HPDE6-E6E7 (cell line): ENCODE data around the gene PPP4R1.
"Not testable (repeated sequence)": the region's sequence is repeated elsewhere in the genome, so short reads cannot be mapped to it uniquely, and the experiment has no call there.

Experiments used
- DNase-seq: peaks from one replicate; pipeline ENCODE4 v3.0.0; 2011; ENCODE audit warnings: missing footprints; ENCODE audit errors: extremely low spot score

PPP4R1 gene, protein sequence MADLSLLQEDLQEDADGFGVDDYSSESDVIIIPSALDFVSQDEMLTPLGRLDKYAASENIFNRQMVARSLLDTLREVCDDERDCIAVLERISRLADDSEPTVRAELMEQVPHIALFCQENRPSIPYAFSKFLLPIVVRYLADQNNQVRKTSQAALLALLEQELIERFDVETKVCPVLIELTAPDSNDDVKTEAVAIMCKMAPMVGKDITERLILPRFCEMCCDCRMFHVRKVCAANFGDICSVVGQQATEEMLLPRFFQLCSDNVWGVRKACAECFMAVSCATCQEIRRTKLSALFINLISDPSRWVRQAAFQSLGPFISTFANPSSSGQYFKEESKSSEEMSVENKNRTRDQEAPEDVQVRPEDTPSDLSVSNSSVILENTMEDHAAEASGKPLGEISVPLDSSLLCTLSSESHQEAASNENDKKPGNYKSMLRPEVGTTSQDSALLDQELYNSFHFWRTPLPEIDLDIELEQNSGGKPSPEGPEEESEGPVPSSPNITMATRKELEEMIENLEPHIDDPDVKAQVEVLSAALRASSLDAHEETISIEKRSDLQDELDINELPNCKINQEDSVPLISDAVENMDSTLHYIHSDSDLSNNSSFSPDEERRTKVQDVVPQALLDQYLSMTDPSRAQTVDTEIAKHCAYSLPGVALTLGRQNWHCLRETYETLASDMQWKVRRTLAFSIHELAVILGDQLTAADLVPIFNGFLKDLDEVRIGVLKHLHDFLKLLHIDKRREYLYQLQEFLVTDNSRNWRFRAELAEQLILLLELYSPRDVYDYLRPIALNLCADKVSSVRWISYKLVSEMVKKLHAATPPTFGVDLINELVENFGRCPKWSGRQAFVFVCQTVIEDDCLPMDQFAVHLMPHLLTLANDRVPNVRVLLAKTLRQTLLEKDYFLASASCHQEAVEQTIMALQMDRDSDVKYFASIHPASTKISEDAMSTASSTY

DNA sequence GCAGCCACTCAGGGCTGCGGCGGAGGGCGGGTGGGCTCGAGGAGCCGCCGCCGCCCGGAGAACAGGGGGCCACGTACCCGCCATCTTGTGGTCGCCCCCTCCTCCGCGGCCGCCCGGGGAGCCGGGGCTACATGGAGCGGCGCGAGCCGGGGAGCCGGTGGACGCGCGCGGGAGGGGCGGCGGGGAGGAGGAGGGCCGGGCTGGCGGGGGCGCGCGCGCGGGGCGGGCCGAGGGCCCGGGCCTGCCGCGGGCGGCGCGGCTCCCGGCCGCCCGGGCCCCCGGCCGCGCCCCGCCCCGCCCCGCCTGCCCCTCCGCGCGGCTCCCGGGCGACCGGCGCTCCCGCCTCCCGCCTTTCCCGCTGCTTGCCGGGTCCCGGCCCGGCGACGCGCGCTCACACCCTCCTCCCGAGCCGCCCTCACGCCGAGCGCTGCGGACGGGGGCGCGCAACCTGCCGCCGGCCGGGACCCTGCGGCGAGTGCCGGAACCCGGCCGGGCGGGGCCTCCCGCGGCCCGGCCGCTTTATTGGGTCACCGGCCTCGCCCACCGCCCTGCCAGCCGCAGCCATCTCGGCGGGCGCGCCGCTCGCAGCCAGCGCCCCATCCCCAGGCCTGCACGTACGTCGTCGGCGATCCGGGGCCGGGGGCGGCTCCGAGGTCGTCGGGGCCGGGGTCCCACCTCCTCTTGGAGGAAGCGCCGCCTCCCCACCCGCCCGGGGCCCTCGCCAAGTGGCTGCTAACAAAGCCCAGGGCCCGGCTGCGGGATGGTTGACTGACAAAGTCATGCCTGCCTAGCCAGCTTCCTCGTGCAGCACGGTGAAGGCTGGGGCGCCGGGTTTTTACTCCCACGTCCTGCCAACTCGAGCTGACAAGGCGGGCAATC is at the start of gene PPP4R1:
PPP4R1 (minus strand) TSS at position 159 of the 879 bp plus-strand sequence; CDS start at position 84, 75 bp downstream.
- DNase-seq = peak; percentile 52

DNA sequence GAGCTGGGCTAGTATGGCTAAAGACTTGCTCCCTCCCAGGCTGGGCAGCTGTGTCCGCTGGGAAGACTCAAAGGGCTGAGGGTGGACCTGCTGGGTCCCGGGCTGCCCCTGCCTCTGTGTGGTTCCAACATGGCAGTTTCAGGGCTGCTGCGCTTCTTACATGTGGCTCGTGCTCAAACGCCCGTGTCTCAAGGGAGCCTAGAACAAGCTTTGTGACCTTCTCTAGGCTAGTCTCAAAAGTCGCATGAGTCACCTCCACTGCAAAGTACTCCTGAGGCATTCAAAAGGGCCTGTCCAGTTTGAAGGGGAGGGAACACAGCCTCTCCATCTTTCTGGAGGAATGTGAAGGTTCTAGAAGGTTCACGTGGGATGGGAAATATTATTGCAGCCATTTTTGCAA is 49.0 kb upstream of the PPP4R1 start:
- DNase-seq = no peak

DNA sequence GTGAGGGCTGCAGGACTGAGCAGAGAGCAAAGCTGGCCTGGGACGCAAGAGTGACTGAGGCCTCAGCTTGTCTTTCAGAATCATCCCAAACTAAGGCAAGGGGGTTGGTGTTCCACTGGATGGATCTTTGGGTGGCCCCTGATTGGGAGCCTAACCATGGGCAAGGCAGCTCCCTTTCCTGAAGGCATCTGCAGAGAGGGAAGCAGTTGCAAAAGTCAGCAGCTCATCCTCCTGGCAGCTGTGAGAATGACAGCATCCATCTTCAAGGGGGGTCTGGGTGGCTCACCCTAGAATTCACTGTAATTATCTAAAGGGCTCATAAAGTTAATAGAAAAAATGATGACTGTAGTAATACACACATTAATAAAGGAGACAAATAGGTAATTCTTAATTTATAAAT is 47.2 kb upstream of the PPP4R1 start:
- no peak for DNase-seq

DNA sequence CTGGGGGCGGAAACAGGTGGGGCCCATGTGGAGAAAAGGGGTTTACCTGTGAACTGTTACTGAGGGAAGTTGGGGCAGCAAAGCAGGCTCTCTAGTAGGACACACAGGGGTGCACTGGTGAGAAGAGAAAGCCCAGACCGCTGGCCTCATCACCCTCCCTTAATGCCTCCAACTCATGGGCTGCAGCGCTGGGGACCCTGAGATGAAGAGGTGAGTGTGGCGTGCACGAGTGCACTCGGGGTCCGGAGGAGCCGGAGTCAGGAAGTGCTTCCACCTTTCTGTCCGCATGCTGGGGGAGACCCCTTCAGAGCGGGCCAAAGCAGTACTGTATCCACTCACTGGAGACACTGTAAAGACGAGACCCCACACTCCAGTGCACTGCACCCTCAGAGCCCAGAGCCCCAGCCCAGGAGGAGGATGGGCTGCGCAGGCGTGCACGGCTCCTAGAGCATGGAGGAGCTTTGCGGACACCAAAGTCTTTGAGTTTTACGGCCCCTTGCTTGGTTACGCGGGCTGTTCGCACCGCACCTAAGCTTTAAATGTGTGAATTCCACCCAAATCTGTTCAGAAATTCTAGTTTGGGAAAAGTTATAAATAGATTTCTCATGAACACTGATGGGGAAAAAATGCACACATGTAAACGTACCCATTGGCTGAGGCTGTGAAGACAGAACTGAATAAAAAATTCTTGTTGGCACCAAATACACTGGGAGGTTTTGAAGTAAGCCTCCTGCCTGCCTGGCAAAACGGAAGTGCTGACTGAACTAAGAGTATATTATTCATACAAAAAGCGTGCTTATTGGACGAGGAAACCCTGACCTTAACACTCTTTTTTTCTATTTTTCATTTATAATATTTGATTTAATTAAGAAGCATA is 45.4 kb upstream of the PPP4R1 start:
- DNase-seq = no peak

DNA sequence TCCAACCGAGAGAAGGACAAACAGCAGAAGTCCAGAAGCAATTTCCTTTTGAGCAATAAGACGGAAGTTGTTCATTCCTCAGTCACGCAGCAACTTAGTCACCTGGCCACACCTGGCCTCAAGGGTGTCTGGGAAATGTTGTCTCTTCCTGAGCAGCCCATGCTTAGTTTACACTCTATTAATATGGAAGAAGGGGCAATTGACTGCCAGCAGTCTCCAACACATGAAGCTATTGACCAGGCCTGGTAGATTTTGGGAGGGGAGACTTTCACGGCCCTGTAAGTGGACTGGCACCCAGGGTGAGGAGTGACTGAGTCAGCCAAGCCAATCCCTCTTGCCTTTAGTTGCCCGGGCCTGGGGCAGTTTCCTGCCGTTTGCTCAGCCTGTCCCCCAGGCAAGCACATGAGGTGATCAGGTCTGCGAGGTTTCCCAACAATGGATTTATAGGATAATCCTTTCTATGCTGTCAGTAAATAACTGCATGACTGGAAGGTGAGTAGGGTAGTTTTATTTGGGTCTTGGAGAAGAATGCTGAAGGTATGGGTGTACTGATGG is 43.8 kb upstream of the PPP4R1 start:
- peak; percentile 89 for DNase-seq

DNA sequence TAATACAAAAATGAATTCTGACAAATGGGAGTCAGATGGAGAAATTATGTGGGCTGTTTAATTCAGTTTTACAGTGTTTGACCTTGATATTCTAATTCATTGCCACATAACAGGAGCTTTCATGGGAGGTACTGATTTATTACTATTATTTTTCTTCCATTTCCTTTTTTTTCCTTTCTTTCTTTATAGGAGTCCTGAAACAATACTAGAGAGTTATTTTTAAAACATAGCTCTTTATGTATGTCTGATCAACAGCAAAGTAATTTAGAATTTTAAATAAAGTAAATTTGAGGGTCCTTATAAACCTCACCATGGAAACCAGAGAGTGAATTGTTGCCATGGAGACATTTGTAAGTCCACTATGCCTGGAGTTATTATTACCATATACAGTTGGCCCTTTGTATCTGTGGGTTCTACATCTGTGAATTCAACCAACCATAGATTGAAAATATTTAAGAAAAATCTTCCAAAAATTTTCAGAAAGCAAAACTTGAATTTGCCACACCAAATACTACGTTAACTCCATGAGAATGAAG is 40.9 kb upstream of the PPP4R1 start:
- no peak for DNase-seq

DNA sequence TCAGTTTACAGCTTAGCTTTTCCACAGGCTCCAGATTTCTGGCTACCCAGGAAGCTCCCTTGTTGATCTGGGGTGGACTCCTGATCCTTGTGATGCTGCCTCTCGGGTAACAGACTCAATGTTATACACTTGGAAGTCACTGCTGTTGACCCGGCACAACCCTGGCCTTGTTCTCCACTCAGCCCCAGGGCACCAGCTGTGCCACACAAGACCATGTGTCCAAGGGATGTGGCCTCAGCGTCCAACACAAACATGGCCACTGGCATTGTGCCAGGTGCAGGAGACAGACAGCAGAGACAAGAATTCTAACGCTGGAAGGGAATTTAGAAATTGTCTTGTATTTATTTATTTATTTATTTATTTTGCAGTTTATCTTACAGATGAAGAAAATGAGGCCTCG is 39.0 kb upstream of the PPP4R1 start:
- DNase-seq = no peak

DNA sequence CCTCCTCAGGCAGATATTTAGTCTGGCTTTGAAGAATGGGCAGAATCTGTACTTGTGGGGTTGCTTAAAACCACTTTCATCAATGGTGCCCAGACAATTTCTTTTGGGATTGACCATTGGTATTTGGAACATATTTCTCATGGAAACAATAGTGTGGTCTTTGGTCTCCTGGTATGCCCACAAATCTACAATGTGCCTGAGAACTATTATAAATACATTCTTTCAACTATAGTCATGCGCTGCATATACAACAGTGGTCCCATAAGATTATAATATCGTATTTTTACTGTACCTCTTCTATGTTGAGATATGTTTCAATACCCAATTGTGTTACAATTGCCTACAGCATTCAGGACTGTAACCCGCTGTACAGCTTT is 34.8 kb upstream of the PPP4R1 start:
- no peak for DNase-seq

DNA sequence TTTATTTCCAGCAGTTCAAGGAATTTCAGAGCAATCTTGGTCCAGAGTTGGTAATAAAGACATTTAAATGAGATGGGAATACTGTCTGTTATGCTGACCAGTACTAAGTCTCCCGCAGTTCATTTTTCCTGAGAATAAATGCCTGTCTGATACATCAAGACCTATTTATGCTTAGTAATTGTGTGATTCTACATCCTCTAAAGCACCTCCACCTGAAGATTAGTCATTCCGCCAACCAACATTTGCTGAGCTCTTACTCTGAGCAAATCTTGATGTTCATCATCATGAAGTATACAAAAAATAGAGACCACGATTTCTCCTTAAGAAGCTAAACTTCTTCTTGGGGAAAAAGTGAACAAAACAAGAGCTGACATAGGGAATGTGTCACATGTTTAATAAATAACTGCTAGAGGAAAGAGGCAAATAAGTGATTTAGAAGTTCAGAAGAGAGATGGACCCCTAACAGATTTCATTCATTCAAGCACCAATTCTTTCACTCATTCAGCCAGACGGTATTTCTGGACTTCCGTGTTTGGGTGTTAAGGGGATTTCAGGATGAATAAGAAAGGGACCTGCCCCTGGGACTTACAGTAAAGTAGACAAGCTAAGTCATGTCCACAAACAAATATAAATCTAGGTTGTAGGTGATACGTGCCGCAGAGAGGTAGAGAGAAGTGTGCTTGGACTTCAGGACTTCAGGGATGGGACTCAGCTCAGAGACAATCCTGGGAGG is 34.2 kb upstream of the PPP4R1 start:
- DNase-seq = no peak

DNA sequence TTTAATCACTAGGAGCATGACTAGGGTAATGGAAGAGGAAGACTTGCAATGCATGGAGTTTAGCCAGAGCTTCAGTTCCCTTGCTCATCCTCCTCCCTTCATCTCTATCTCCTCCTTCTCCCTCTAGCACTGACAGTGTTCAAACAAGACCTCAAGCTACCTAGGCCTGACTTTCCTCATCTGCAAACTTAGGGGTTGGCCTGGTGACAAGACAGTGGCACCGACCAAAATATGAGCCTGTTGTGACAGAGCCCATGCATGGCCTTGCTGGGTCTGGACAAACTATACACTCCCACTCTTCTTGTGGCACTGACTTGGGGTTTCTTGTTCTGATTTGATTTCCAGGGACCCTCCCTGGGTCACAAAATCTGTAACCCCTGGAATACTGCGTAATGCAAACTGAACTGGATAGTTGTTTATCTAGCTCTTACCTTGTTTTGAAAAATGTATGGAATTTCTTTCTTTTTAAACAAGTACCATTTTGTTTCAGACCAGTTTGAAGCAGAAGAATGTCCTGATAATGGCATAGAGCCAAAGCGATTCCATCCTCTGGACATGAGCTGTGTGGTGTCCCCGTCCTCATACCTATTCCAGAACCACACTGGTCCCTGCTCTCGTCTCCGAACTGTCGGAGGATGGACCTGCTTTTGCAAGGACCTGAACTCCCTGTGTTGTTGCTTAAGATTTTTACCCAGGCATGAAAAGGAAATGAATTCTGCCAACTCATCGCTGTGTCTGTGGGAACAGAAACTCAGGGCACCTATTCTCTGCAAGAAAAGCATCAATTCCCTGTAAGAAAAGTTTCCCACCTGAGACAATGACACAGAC is 33.4 kb upstream of the PPP4R1 start:
- no peak for DNase-seq

DNA sequence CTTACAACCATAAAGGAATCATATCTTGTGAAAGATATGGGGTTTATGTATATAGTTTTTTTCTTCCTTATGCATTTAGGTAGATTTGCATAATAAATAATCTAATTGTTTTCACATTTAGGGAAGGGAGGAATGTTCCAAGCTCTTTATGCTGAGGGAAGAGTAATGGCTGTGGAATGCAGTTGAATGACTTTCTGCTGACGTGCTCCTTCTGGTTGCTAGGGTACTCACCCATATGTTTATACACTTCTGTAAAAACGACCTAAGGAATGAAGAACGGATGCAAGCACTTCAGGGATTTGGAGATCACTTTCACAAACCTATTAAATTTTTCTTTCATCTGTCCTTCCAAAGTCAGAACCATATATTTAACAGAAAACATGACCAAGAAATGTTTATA is 29.2 kb upstream of the PPP4R1 start:
- peak; percentile 76 for DNase-seq

DNA sequence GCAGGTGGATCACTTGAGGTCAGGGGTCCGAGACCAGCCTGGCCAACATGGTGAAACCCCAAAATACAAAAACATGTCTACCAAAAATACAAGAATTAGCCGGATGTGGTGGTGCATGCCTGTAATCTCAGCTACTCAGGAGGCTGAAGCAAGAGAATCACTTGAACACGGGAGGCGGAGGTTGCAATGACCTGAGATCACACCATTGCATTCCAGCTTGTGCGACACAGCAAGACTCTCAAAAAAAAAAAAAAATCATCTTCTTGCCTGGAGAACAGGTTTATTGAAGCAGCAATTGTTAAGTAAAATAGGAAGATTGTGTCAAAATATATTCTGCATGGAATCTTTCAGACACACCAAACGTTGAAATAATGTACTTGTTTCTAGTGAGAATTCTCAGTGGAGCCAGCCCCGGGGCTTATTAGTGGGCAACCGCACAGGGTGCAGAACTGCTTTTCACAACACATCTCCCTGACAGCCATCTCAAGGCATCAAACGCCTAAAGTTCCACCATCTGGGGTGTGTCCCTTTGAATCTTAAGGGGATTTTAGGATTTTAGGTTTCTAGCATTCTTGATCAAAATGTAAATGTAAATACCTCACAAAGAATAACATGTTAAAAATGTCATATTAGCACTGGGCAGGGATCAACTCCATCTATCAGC is 28.6 kb upstream of the PPP4R1 start:
- no peak for DNase-seq

DNA sequence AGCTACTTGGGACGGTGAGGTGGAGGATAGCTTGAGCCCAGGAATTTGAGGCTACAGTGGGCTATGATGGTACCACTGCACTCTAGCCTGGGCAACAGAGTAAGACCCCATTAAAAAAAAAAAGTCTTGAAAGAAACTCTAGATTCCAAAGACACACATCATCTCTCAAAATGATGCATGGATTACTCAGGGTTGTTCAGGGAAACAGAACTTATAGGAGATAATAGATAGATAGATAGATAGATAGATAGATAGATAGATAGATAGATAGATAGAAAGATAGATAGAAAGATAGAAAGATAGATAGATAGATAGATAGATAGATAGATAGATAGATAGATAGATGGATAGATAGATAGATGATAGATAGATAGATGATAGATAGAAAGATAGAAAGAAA is 26.7 kb upstream of the PPP4R1 start:
- not testable (repeated sequence) for DNase-seq

DNA sequence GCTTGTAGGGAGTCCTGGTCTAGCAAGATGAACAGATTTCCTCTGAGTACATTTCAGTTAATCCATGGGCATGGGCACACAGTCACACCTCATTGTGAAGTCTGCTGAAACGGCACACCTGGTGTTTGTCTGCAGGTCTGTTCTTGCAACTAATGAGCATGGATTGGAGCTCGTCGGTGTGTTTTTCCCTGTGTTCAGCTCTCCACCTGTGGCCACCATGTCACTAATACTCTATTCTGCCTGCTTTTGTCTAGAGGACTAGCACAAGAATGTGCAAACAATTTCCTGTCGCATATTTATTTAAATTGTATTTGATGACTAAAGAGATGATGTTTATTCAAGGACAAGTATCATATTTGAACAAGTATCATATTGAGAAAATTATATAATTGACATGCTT is 24.5 kb upstream of the PPP4R1 start:
- DNase-seq = no peak

DNA sequence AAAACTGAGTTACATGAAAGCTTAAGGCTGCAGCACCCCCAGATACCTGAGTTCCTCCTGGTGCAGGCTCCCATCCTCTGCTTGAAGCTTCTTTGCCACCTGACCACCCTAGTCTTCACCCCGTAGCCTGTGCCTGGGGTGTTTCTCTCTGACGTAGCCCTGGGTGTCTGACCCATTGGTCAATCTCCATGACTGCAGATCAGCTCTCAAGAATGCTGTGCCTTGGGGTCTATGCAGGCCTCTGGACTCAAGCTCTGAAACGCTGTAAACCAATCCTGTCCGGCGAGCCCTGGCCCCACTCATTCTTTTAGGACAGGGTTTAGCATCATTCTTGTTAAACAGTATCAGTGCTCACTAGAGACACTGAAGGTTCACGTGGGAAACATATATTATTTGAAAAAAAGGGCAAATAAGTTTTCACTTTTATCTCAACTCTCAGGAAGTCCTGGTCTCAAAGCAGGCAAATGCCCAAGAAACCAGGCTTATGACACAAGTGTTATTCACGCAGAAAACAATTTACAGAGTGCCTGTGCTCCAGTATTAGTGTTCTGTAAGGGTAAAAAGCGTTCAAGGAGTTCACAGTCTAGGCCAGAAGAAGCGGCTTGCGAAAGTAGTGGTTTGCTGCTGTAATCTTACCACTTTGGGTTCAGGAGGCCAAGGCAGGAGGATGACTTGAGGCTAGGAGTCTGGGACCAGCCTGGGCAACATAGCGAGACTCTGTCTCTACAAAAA is 22.8 kb upstream of the PPP4R1 start:
- no peak for DNase-seq

DNA sequence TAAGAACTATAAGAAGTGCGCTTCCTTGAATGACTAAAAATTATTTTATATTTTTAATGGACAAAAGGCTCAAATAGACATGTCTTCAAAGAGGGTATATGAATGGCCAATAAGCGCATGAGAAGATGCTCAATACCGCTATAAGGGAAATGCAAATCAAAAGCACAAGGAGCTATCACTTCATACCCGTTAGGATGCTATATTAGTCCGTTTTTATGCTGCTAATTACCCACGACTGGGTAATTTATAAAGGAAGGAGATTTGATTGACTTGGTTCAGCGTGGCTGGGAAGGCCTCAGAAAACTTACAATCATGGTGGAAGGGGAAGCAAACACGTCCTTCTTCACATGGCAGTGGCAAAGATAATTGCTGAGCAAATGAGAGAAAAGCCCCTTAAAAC is 20.5 kb upstream of the PPP4R1 start:
- DNase-seq = no peak

DNA sequence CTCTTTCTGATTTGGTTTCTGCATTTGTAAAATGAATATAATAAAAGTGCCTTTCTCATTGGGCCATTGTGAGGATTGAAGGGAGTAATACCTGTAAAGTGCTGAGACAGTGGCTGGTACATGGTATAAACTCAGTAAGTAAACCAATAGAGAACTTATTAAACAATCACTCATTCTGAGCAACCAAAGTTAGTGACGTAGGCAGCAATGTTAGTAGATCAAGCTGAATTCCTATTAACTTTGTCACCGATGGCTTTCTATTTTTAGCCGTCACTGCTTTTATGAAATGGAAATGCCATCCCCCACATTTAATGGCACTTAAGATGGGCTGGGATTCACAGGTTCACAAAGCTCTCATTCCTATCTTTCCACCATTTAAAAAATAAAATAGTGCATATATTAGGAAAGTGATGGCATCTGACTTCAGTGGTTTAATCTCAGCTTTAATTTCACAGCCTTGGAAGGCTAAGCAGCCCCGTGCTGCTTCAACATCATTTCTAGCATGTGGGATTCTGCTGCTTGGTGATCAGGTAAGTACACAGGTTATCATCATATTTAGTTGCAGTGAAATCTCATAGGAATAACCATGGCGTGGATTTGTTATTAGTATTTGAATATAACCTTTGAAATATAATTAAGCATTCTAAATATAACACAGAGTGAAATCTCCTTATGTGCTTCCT is 17.6 kb upstream of the PPP4R1 start:
- peak; percentile 39 for DNase-seq
